ENCODE measurements around the gene OXER1.

- TF ChIP-seq CTCF (conservative IDR thresholded peaks at IDR 0.05 in 1 of 2, IDR thresholded peaks at IDR 0.05 in 1 of 2; ENCODE audit: extremely low read depth in 1 of 2, insufficient read depth in 1 of 2, low read depth in 1 of 2, low read length in 2 of 2) (no peak), EZH2 (IDR thresholded peaks at IDR 0.05; ENCODE audit: borderline replicate concordance, low read length) (no peak)
These were observed 16.5 kb downstream of the OXER1 start for GRCh38 chr2:42747422-42747821.

Measured in mammary epithelial cell (primary cell).